GM06990 (cell line): ENCODE measurements around the gene TRIM65.

Source experiments
- DNase-seq: peaks from one replicate; pipeline ENCODE4 v3.0.0-alpha.2; 2011; ENCODE audit not compliant: insufficient read length; ENCODE audit errors: extremely low read depth
- H3K27me3 ChIP-seq: replicated peaks from 2 replicates; pipeline ENCODE4 v1.6.0; 2011; ENCODE audit warnings: low read length; ENCODE audit not compliant: control insufficient read depth, insufficient read depth
- H3K36me3 ChIP-seq: 2 replicates; pipeline ENCODE4 v1.5.1; 2011; ENCODE audit warnings: low read length; ENCODE audit not compliant: control insufficient read depth, insufficient read depth
- H3K4me3 ChIP-seq: replicated peaks from 2 replicates; pipeline ENCODE4 v1.5.1; 2011; ENCODE audit warnings: low read depth, mild to moderate bottlenecking, control low read depth, low read length
- TF ChIP-seq, protein P1 (sequence below): IDR thresholded peaks from 2 replicates; pipeline ENCODE4 v1.5.1; 2011; ENCODE audit warnings: low read length, control low read depth, mild to moderate bottlenecking, inconsistent platforms; ENCODE audit not compliant: insufficient read depth, poor library complexity, severe bottlenecking

The TRIM65 gene

DNA sequence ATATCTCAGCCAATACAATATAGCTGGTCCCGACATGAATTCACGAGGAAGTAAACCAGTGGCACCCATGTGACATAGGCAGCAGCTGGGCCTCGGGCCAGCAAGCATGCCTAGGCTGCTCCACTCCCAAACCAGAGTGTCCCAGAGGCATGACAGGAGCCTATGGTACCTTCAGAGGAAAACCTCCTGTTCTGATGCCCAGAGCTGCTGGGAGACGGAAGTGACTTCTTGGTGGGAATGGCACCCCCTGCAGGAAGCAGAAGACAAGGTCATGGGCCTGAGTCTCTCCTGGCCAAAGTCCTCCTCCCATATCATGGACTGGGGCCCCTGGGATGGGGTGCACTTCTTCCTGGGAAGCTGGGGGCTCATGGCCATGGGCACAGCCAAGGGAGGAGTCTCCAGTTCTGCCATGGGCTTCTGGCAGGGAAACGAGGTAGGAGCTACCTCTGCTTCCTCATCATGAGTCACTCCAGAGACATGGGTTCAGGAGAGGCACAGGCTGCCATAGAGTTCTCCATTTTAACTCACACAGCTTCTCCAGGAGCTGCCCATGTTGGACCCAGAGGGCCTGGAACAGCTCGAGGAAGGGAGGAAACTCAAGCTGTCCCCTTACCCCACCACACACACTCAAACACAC is 30.7 kb upstream of the TRIM65 start:
- DNase-seq: no peak
- TF ChIP-seq, protein P1, sequence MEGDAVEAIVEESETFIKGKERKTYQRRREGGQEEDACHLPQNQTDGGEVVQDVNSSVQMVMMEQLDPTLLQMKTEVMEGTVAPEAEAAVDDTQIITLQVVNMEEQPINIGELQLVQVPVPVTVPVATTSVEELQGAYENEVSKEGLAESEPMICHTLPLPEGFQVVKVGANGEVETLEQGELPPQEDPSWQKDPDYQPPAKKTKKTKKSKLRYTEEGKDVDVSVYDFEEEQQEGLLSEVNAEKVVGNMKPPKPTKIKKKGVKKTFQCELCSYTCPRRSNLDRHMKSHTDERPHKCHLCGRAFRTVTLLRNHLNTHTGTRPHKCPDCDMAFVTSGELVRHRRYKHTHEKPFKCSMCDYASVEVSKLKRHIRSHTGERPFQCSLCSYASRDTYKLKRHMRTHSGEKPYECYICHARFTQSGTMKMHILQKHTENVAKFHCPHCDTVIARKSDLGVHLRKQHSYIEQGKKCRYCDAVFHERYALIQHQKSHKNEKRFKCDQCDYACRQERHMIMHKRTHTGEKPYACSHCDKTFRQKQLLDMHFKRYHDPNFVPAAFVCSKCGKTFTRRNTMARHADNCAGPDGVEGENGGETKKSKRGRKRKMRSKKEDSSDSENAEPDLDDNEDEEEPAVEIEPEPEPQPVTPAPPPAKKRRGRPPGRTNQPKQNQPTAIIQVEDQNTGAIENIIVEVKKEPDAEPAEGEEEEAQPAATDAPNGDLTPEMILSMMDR: peak; percentile 51
- Histone ChIP-seq H3K36me3 (peaks cover 3% of the 10 kb centered on the region), H3K27me3 (no peaks in the 10 kb centered on the region), H3K4me3 (no peak overlapping the region)

DNA sequence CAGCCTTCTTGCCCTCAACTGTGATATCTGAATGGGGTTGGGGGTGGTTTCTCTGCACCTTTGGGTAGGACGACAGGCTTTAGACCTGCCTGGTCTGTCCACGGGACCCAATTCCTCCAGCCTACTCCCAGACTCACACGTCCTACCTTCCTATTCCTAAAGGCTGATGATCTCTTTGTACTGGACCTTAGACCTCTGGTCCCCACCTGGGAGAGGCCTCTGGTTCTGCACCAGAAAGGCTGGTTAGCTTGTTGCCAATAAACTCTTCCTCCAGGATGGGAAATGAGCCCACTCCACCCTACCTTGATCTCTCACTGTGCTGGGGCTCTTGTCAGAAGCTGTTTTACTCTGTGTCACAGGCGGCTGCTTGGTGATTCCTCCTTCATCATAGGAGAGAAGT is 29.7 kb upstream of the TRIM65 start:
- TF ChIP-seq, protein P1: no peak
- DNase-seq: no peak
- Histone ChIP-seq H3K4me3 (no peak overlapping the region), H3K36me3 (peaks cover 3% of the 10 kb centered on the region), H3K27me3 (no peaks in the 10 kb centered on the region)

DNA sequence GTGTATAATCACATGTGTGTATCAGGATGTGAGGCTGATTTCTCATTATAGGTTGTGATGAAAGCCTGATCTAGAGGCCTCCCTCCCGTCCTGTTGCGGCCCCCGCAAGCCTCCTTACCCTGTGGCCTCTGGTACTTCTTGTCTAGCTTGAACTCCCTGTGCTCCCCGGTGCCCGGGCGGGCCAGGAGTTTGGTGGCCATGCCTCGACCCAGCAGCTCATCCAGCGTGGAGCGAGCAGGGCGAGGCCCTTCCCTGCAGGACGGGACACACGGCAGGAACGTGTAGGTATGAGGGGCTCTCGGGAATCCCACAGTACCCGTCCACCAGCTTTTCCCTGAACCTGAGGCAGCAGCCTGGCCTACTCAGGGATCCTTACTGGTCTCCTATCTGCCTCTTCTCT is 29.2 kb upstream of the TRIM65 start:
- Histone ChIP-seq H3K4me3 (no peak overlapping the region), H3K27me3 (no peaks in the 10 kb centered on the region), H3K36me3 (peaks cover 3% of the 10 kb centered on the region)
- no peak for DNase-seq
- TF ChIP-seq, protein P1: no peak

DNA sequence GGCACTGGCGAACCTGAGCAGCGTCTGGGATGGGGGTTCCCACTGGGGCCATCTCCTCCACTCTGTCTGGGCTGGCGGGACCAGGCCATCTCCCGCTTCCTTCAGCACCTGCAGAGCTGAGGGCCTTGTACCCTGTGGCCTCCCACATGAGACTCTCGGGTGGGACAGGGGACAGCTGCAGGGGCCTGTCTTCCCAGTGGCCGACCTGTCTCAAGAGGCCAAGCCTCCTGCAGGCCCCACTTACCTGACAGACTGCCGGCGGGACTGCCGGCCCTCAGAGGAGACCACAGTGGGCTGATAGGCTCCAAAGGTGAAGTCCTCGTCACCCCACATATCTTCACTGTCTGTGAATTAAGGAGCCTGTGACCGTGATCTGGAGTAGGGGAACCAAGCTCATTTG is 28.4 kb upstream of the TRIM65 start:
- H3K36me3 ChIP-seq: peaks cover 3% of the 10 kb centered on the region
- TF ChIP-seq, protein P1: no peak
- H3K27me3 ChIP-seq: no peaks in the 10 kb centered on the region
- H3K4me3 ChIP-seq: no peak overlapping the region
- DNase-seq: no peak

DNA sequence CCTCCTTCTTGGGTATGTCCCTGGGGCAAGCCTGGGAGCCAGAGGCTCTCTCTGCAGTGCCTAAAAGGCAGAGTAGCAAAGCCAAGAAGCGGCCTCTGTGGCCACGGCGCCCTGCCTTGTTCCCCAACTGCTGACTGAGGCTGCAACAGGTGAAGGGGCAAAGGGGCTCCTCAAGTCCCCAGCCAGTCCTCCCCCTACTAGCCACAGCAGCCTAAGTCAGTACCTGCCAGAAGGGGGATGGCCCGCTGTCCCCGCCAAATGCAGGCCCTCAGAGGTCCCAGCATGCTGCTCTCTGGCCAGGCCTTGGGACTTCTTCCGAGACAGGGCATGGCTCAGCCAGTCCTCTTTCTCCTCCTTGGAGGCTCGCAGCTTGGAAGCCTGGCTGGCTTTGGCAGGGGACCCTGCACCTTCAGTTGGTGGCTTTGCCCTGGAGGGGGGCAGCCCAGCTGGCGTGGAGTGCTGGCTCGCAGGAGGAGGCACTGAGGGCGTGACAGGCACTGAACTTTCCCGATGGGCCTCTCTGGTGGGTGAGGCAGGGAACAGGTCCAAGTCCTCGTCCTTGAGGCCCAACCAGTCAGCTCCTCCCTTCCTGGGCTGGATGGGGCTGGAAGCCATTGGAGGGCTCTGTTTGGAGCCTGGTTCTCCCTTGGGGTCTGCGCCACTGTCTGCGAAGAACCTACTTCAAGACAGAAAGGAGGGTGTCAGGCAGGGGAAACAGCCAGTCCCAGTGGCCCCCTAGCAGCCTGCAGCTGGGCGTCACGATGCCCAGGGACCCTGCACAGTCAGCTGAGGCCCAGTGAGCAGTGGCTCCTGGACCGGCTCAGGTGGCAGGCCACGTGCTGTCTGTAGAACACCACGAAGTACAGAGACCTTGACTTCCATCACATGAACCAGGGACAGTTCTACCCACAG is 26.5 kb upstream of the TRIM65 start:
- TF ChIP-seq, protein P1: no peak
- no peak for DNase-seq
- Histone ChIP-seq H3K27me3 (no peaks in the 10 kb centered on the region), H3K4me3 (no peak overlapping the region), H3K36me3 (peaks cover 3% of the 10 kb centered on the region)
